CD4-positive, alpha-beta T cell (primary cell): Measurements from ENCODE around the gene SHTN1. TPM values are rescaled to one million over a fixed set of nuclear protein-coding genes. Genes with fewer than 3 reads are reported as not detected.

Experiments used
- ATAC-seq: fragments of 200-7000 bp; cut with Tn5 transposase; one replicate; pipeline ENCODE4 v1.10.0; 2022; ENCODE audit warnings: mild to moderate bottlenecking; ENCODE audit not compliant: poor library complexity
- CTCF ChIA-PET: fragments of 350-600 bp; sonication (Branson Sonifier 250); formaldehyde crosslinking; loops from one replicate; lab custom pipeline; 2021; ENCODE audit warnings: antibody characterized with exemption, inconsistent platforms; lab: Charles Lee
- POLR2A ChIA-PET: fragments of 350-600 bp; sonication (Branson Sonifier 250); formaldehyde crosslinking; loops from one replicate; lab custom pipeline; 2021; ENCODE audit warnings: antibody characterized with exemption, inconsistent platforms; lab: Charles Lee
- DNase-seq, 14 experiments: peaks; one replicate each; pipeline ENCODE4 v3.0.0-alpha.2; 2013 to 2020; ENCODE audit warnings: mixed read lengths in 2 of 14
- H3K27ac ChIP-seq, 2 donors: one replicate each; pipeline versions ENCODE4 v1.5.1 to v1.7.0; 2013; ENCODE audit warnings: low read length in 2 of 2, low read depth in 1 of 2, mild to moderate bottlenecking in 1 of 2
- H3K27me3 ChIP-seq, 2 experiments: 1 replicate in 1 of 2; 2 replicates in 1 of 2; pipeline versions ENCODE4 v1.6.1 to v1.7.0; 2013; ENCODE audit warnings: low read length in 2 of 2, control low read depth in 1 of 2, mild to moderate bottlenecking in 1 of 2, moderate library complexity in 1 of 2; ENCODE audit not compliant: insufficient read depth in 2 of 2, control insufficient read depth in 1 of 2
- H3K36me3 ChIP-seq: one replicate; pipeline ENCODE4 v1.6.1; 2013; ENCODE audit warnings: low read length, control low read depth; ENCODE audit not compliant: insufficient read depth
- H3K4me1 ChIP-seq: one replicate; pipeline ENCODE4 v1.6.1; 2013; ENCODE audit warnings: low read length, control low read depth; ENCODE audit not compliant: insufficient read depth
- H3K4me3 ChIP-seq: one replicate; pipeline ENCODE4 v1.5.1; 2013; ENCODE audit warnings: mild to moderate bottlenecking, low read length, moderate library complexity
- H3K9me3 ChIP-seq, 2 experiments: 1 replicate in 1 of 2; 2 replicates in 1 of 2; pipeline versions ENCODE4 v1.6.1 to v1.7.0; 2013; ENCODE audit warnings: low read length in 2 of 2, mild to moderate bottlenecking in 2 of 2, control low read depth in 1 of 2, moderate library complexity in 1 of 2; ENCODE audit not compliant: control insufficient read depth in 1 of 2, insufficient read depth in 1 of 2
- H3K27ac Mint-ChIP-seq: one replicate; pipeline ENCODE4 v1.8.0; 2020; ENCODE audit warnings: mixed read lengths
- H3K27me3 Mint-ChIP-seq: one replicate; pipeline ENCODE4 v1.8.0; 2021; ENCODE audit warnings: mixed read lengths
- H3K36me3 Mint-ChIP-seq: one replicate; pipeline ENCODE4 v1.8.0; 2021; ENCODE audit warnings: low read depth, mixed read lengths
- H3K4me1 Mint-ChIP-seq: one replicate; pipeline ENCODE4 v1.8.0; 2021; ENCODE audit warnings: low read depth, mixed read lengths
- H3K4me3 Mint-ChIP-seq: one replicate; pipeline ENCODE4 v1.8.0; 2020; ENCODE audit warnings: mild to moderate bottlenecking, mixed read lengths
- H3K9me3 Mint-ChIP-seq: one replicate; pipeline ENCODE4 v1.8.0; 2020; ENCODE audit warnings: mixed read lengths
- intact Hi-C, 2 experiments: fragments of 100-400 bp; cut with DNase I in 1 of 2; cut with micrococcal nuclease in 1 of 2; formaldehyde crosslinking; loops; one replicate each; pipeline versions ENCODE4 v1.15.1 to v1.9.0; 2023 to 2025; cut with DNase I, micrococcal nuclease
- total RNA-seq, 174 experiments: library from RNA in 2 of 174; stranded (reverse) in 2 of 174; gene quantifications; one replicate each; pipeline ENCODE4 v1.2.3 and lab custom pipeline; 2021 to 2026
- TF ChIP-seq, protein P1 (sequence below): fragments of 200-600 bp; IDR thresholded peaks from one replicate; pipeline ENCODE4 v1.8.0; 2022; ENCODE audit warnings: antibody characterized with exemption, mild to moderate bottlenecking

Gene SHTN1
- total RNA-seq, 2 experiments from 2014 or later = 0.75 to 0.85 TPM

DNA sequence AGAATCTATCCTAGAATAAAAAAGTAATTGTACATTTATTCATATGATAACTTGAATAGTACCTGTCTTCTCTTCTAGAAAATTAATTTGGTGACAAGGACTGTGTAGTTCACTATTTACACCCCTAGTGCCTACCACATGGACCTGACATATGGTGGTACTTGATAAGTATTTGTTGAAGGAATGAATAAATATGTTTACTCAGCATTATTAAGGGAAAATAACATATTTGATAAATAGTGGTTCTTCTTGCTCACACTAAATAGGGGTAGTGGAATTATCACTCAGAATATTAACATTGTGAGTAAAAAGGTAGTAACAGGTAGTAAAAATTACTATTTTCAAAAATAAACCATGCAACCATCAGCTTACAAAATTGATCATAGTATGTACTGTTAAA lies 2.8 kb downstream of the SHTN1 start:
- H3K36me3 ChIP-seq = no peaks in the 10 kb centered on the region
- ATAC-seq (no peak), DNase-seq (no peak)
- TF ChIP-seq, protein P1, sequence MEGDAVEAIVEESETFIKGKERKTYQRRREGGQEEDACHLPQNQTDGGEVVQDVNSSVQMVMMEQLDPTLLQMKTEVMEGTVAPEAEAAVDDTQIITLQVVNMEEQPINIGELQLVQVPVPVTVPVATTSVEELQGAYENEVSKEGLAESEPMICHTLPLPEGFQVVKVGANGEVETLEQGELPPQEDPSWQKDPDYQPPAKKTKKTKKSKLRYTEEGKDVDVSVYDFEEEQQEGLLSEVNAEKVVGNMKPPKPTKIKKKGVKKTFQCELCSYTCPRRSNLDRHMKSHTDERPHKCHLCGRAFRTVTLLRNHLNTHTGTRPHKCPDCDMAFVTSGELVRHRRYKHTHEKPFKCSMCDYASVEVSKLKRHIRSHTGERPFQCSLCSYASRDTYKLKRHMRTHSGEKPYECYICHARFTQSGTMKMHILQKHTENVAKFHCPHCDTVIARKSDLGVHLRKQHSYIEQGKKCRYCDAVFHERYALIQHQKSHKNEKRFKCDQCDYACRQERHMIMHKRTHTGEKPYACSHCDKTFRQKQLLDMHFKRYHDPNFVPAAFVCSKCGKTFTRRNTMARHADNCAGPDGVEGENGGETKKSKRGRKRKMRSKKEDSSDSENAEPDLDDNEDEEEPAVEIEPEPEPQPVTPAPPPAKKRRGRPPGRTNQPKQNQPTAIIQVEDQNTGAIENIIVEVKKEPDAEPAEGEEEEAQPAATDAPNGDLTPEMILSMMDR = no peak
- peaks cover 0 to 8% of the 10 kb centered on the region in 2 experiments for H3K9me3 ChIP-seq
- H3K27me3 ChIP-seq = peaks cover 29 to 31% of the 10 kb centered on the region in 2 experiments
- H3K4me3 ChIP-seq = no peak overlapping the region
- ChIA-PET POLR2A (no interaction called here), CTCF (interaction anchor here (0.6 kb wide), 1 partner anchor 128 kb away, joined by 3 read pairs; no protein-coding TSS in a partner anchor)
- Mint-ChIP-seq H3K9me3 (no peaks in the 10 kb centered on the region), H3K4me3 (no peak overlapping the region), H3K4me1 (no peaks in the 10 kb centered on the region), H3K27ac (no peak overlapping the region), H3K36me3 (no peaks in the 10 kb centered on the region), H3K27me3 (peaks cover 67% of the 10 kb centered on the region)
- H3K4me1 ChIP-seq = peaks cover 14% of the 10 kb centered on the region
- H3K27ac ChIP-seq = no peak overlapping the region
- intact Hi-C loops = no loop called here

GRCh38 chr10:117001144-117001543 lies 3.8 kb downstream of the SHTN1 start:
- TF ChIP-seq, protein P1 = no peak
- intact Hi-C loops = no loop called here
- no peaks in the 10 kb centered on the region for H3K4me1 Mint-ChIP-seq
- Histone ChIP-seq H3K27me3 (peaks cover 23 to 25% of the 10 kb centered on the region in 2 experiments), H3K4me3 (no peak overlapping the region), H3K9me3 (peaks cover 0 to 8% of the 10 kb centered on the region in 2 experiments), H3K27ac (no peak overlapping the region), H3K4me1 (peaks cover 14% of the 10 kb centered on the region), H3K36me3 (no peaks in the 10 kb centered on the region)
- DNase-seq (no peak), ATAC-seq (no peak)
- ChIA-PET CTCF (no interaction called here), POLR2A (no interaction called here)
- H3K9me3 Mint-ChIP-seq = no peaks in the 10 kb centered on the region
- H3K27me3 Mint-ChIP-seq = peaks cover 73% of the 10 kb centered on the region
- no peak overlapping the region for H3K27ac Mint-ChIP-seq
- H3K4me3 Mint-ChIP-seq = no peak overlapping the region
- H3K36me3 Mint-ChIP-seq = no peaks in the 10 kb centered on the region

GRCh38 chr10:117000580-117000979 lies 4.4 kb downstream of the SHTN1 start:
- ChIA-PET CTCF (no interaction called here), POLR2A (no interaction called here)
- no peaks in the 10 kb centered on the region for H3K4me1 Mint-ChIP-seq
- TF ChIP-seq, protein P1 = no peak
- Histone ChIP-seq H3K9me3 (peaks cover 0 to 4% of the 10 kb centered on the region in 2 experiments), H3K36me3 (no peaks in the 10 kb centered on the region), H3K4me1 (peaks cover 11% of the 10 kb centered on the region), H3K4me3 (no peak overlapping the region), H3K27me3 (peaks cover 17 to 20% of the 10 kb centered on the region in 2 experiments), H3K27ac (no peak overlapping the region)
- intact Hi-C loops = no loop called here
- DNase-seq = no peak
- H3K27me3 Mint-ChIP-seq = peaks cover 72% of the 10 kb centered on the region
- no peak for ATAC-seq
- H3K4me3 Mint-ChIP-seq = no peak overlapping the region
- no peaks in the 10 kb centered on the region for H3K36me3 Mint-ChIP-seq
- H3K9me3 Mint-ChIP-seq = no peaks in the 10 kb centered on the region
- no peak overlapping the region for H3K27ac Mint-ChIP-seq
